Measurements from ENCODE around the gene FAM227B.

GRCh38 chr15:49507261-49507660, 113.4 kb downstream of the FAM227B start:
- TF ChIP-seq CTCF (IDR thresholded peaks at IDR 0.05) (no peak), POLR2A (IDR thresholded peaks at IDR 0.05) (no peak)
